Activated effector memory CD4-positive, alpha-beta T cell treated with Interleukin-2 at 50 U/mL for 16 hours (primary cell): ENCODE measurements around the gene UGT2B17.
A peak's percentile ranks its signal among the peaks of the same experiment; 100 is the strongest.
"Not testable (repeated sequence)": the region's sequence is repeated elsewhere in the genome, so short reads cannot be mapped to it uniquely, and the experiment has no call there.

Experiments used
- DNase-seq: peaks from one replicate; pipeline ENCODE4 v3.0.0-alpha.2; 2020

Gene UGT2B17

GRCh38 chr4:68568535-68568934 lies 7.6 kb downstream of the UGT2B17 start:
- not testable (repeated sequence) for DNase-seq

- DNase-seq = not testable (repeated sequence)
Observed at GRCh38 chr4:68566364-68566763, 9.8 kb downstream of the UGT2B17 start.

- DNase-seq = not testable (repeated sequence)
Observed at GRCh38 chr4:68565082-68565481, 11.0 kb downstream of the UGT2B17 start.

- not testable (repeated sequence) for DNase-seq
Observed at GRCh38 chr4:68560364-68561070, 15.6 kb downstream of the UGT2B17 start.

- DNase-seq = not testable (repeated sequence)
Observed at GRCh38 chr4:68553830-68554229, 22.3 kb downstream of the UGT2B17 start.

GRCh38 chr4:68552818-68553811 lies 23.0 kb downstream of the UGT2B17 start:
- not testable (repeated sequence) for DNase-seq

GRCh38 chr4:68542742-68543141 lies 33.4 kb downstream of the UGT2B17 start:
- not testable (repeated sequence) for DNase-seq

GRCh38 chr4:68536375-68536774 lies 39.7 kb downstream of the UGT2B17 start:
- no peak for DNase-seq

GRCh38 chr4:68535974-68536373 lies 40.1 kb downstream of the UGT2B17 start:
- no peak for DNase-seq

- DNase-seq = not testable (repeated sequence)
Observed at GRCh38 chr4:68522232-68522631, 53.9 kb downstream of the UGT2B17 start.

- DNase-seq = no peak
Observed at GRCh38 chr4:68520985-68521384, 55.1 kb downstream of the UGT2B17 start.

GRCh38 chr4:68518889-68519288 lies 57.2 kb downstream of the UGT2B17 start:
- DNase-seq = no peak

- DNase-seq = not testable (repeated sequence)
Observed at GRCh38 chr4:68505452-68505851, 70.7 kb downstream of the UGT2B17 start.

- peak; percentile 17 for DNase-seq
Observed at GRCh38 chr4:68504836-68505235, 71.3 kb downstream of the UGT2B17 start.

- DNase-seq = not testable (repeated sequence)
Observed at GRCh38 chr4:68503462-68503861, 72.7 kb downstream of the UGT2B17 start.

GRCh38 chr4:68499021-68499420 lies 77.1 kb downstream of the UGT2B17 start:
- DNase-seq = no peak

GRCh38 chr4:68498413-68499007 lies 77.6 kb downstream of the UGT2B17 start:
- peak; percentile 7 for DNase-seq

- DNase-seq = no peak
Observed at GRCh38 chr4:68494688-68495087, 81.4 kb downstream of the UGT2B17 start.

- DNase-seq = no peak
Observed at GRCh38 chr4:68490826-68491457, 85.2 kb downstream of the UGT2B17 start.

- no peak for DNase-seq
Observed at GRCh38 chr4:68489338-68489737, 86.8 kb downstream of the UGT2B17 start.
